Measurements from ENCODE around the gene SLC12A8. TPM values are rescaled to one million over a fixed set of nuclear protein-coding genes. Genes with fewer than 3 reads are reported as not detected.
A peak's percentile ranks its signal among the peaks of the same experiment; 100 is the strongest.

SLC12A8 gene
- total and polyA plus RNA-seq, 10 of the 15 experiments (the other 5 are each of a cell fraction or from before 2014, with no cell fraction given), result 2.5 to 71.6 (median 50.1) TPM

GRCh38 chr3:125123451-125124305 lies 88.9 kb downstream of the SLC12A8 start:
- FAIRE-seq (no peak), ATAC-seq (no peak), DNase-seq (ENCODE audit: low read depth, low spot score) (no peak)
- ChIA-PET RAD21 (ENCODE audit: unreplicated experiment) (interaction anchor here (0.7 to 6.1 kb wide), 3 partner anchors 9 to 18 kb away, joined by 3 to 106 read pairs (median 4); no protein-coding TSS in a partner anchor), CTCF (interaction anchor here (1.1 to 1.5 kb wide), 2 partner anchors 12 to 13 kb away, joined by 3 to 4 read pairs; no protein-coding TSS in a partner anchor), SMC1A (ENCODE audit: uncharacterized antibody, unreplicated experiment) (interaction anchor here (1.3 to 9.0 kb wide), 4 partner anchors 11 to 26 kb away, joined by 4 to 127 read pairs (median 65); no protein-coding TSS in a partner anchor), POLR2A (interaction anchor here (0.6 to 6.1 kb wide), 6 partner anchors 10 to 545 kb away, joined by 3 to 45 read pairs (median 4); no protein-coding TSS in a partner anchor)
- Histone ChIP-seq H3K9ac (ENCODE audit: control insufficient read depth, insufficient read depth, low read length) (no peak overlapping the region), H4K20me1 (ENCODE audit: control insufficient read depth, insufficient read depth) (no peaks in the 10 kb centered on the region), H3K9me3 (replicated peaks; ENCODE audit: control insufficient read depth, insufficient read depth, low read length) (peaks cover 8% of the 10 kb centered on the region; the same call in 2 of the 3 replicates), H3K4me2 (ENCODE audit: control insufficient read depth, insufficient read depth) (no peak overlapping the region), H3K36me3 (ENCODE audit: control insufficient read depth in 2 of 2, insufficient read depth in 2 of 2, low read length in 1 of 2) (no peaks in the 10 kb centered on the region), H3K27me3 (replicated peaks in 1 of 2; ENCODE audit: control insufficient read depth in 2 of 2, insufficient read depth in 2 of 2, low read length in 1 of 2) (no peaks in the 10 kb centered on the region), H3K79me2 (ENCODE audit: control insufficient read depth, insufficient read depth, low read length) (peaks cover 9% of the 10 kb centered on the region), H3K27ac (ENCODE audit: control insufficient read depth, insufficient read depth) (peak overlapping the region; percentile 35), H2AFZ (ENCODE audit: control insufficient read depth, low read depth, low read length) (peak overlapping the region; percentile 22; the same call in 1 of the 2 replicates), H3K4me1 (ENCODE audit: control insufficient read depth, insufficient read depth, low read length) (peaks cover 56% of the 10 kb centered on the region), H3K4me3 (no peak overlapping the region)
- BruUV-seq (replicated peaks), result no TSS peak
- TF ChIP-seq MEF2B (IDR thresholded peaks at IDR 0.05; ENCODE audit: partially characterized antibody, poor library complexity, severe bottlenecking) (peak; percentile 15), POLR2AphosphoS5 (IDR thresholded peaks at IDR 0.05; ENCODE audit: low read length) (0 out of 2 replicates have a peak, but pooled peaks have one; percentile 46), YY1 (IDR thresholded peaks at IDR 0.05; ENCODE audit: low read depth, low read length) (0 out of 2 replicates have a peak, but pooled peaks have one; percentile 51), ATF7 (IDR thresholded peaks at IDR 0.05; ENCODE audit: low read depth) (no peak)
- 68% methylated on average over 10 of the region's 10 CpGs for WGBS (ENCODE audit: insufficient coverage, insufficient replicate concordance, low lambda C conversion rate, missing lambda C conversion rate)
- intact Hi-C loops (cut with micrococcal nuclease; ENCODE audit: unreplicated experiment) (no loop called here), in situ Hi-C loops (cut with MboI) (no loop called here)
